Endodermal cell (in vitro differentiated cells): Measurements from ENCODE around the gene COG3. TPM values are rescaled to one million over a fixed set of nuclear protein-coding genes. Genes with fewer than 3 reads are reported as not detected.
A peak's percentile ranks its signal among the peaks of the same experiment; 100 is the strongest.

Experiments
- DNase-seq: peaks from one replicate; pipeline ENCODE4 v3.0.0-alpha.2; 2017
- H3K27ac ChIP-seq: 2 replicates; pipeline ENCODE4 v1.5.1; 2013; ENCODE audit warnings: mild to moderate bottlenecking, low read depth, low read length, moderate library complexity
- H3K27me3 ChIP-seq: 2 replicates; pipeline ENCODE4 v1.6.1; 2013; ENCODE audit warnings: mild to moderate bottlenecking, low read length, moderate library complexity; ENCODE audit not compliant: insufficient read depth, control insufficient read depth, poor library complexity, severe bottlenecking
- H3K36me3 ChIP-seq: 2 replicates; pipeline ENCODE4 v1.7.0; 2013; ENCODE audit warnings: mild to moderate bottlenecking, low read length, moderate library complexity; ENCODE audit not compliant: control insufficient read depth, insufficient read depth
- H3K4me1 ChIP-seq: one replicate; pipeline ENCODE4 v1.7.0; 2013; ENCODE audit warnings: low read length; ENCODE audit not compliant: control insufficient read depth, insufficient read depth
- H3K4me3 ChIP-seq: 2 replicates; pipeline ENCODE4 v1.5.1; 2013; ENCODE audit warnings: mild to moderate bottlenecking, low read length, moderate library complexity
- H3K9ac ChIP-seq: 2 replicates; pipeline ENCODE4 v1.6.1; 2013; ENCODE audit warnings: mild to moderate bottlenecking, low read length, moderate library complexity; ENCODE audit not compliant: poor library complexity, severe bottlenecking; ENCODE audit errors: extremely low read depth
- H3K9me3 ChIP-seq: 2 replicates; pipeline ENCODE4 v1.6.1; 2013; ENCODE audit warnings: mild to moderate bottlenecking, low read length, moderate library complexity; ENCODE audit not compliant: control insufficient read depth
- H3K27ac Mint-ChIP-seq: 2 replicates; pipeline ENCODE4 v1.8.0; 2020; ENCODE audit warnings: mixed read lengths
- H3K27me3 Mint-ChIP-seq: 2 replicates; pipeline ENCODE4 v1.8.0; 2021; ENCODE audit warnings: mild to moderate bottlenecking, mixed read lengths; ENCODE audit not compliant: insufficient read depth
- H3K36me3 Mint-ChIP-seq: 2 replicates; pipeline ENCODE4 v1.8.0; 2020; ENCODE audit warnings: low read depth, mixed read lengths
- H3K4me1 Mint-ChIP-seq: 2 replicates; pipeline ENCODE4 v1.8.0; 2020; ENCODE audit warnings: mixed read lengths
- H3K4me3 Mint-ChIP-seq: 2 replicates; pipeline ENCODE4 v1.8.0; 2020; ENCODE audit warnings: mild to moderate bottlenecking, moderate library complexity, mixed read lengths
- H3K9me3 Mint-ChIP-seq: 2 replicates; pipeline ENCODE4 v1.8.0; 2020; ENCODE audit warnings: mild to moderate bottlenecking, mixed read lengths
- WGBS, 2 experiments: methylation state at CpG; one replicate each; pipeline versions ENCODE4 v1.1.5 to v1.1.7; 2013; ENCODE audit warnings: missing lambda C conversion rate in 2 of 2, mixed read lengths in 1 of 2; ENCODE audit not compliant: insufficient coverage in 1 of 2, insufficient read length in 1 of 2; 5-methylcytosine and 5-hydroxymethylcytosine counted together
- total RNA-seq, 2 donors: library from RNA; stranded (reverse); fragmentation: NEBNext Ultra II Directional in 1 of 2; extraction: Animal tissue kit (Norgen Biotek cat#: 25700) in 1 of 2; gene quantifications; 2 replicates in 1 of 2; 3 replicates in 1 of 2; pipeline ENCODE4 v1.2.1, GENCODE V29; 2021
- TF ChIP-seq, protein P1 (sequence below): fragments of 200-600 bp; sonication (generic); conservative IDR thresholded peaks from 2 replicates; pipeline ENCODE4 v1.5.0; 2021; ENCODE audit warnings: antibody characterized with exemption, mild to moderate bottlenecking

The COG3 gene
- total RNA-seq, 2 donors from 2014 or later: 21.8 to 23.8 TPM

DNA sequence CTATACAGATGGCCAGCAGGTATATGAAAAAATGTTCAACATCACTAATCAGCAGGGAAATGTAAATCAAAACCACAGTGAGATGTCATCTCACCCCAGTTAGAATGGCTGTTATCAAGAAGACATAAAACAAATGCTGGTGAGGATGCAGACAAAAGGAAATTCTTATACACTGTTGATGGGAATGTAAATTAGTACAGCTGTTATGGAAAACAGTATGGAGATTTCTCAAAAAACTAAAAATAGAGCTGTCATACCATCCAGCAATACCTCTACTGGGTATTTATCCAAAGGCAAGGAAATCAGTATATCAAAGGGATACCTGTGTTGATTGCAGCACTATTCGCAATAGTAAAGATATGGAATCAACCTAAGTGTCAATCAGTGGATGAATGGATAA lies 22.9 kb downstream of the COG3 start:
- Histone ChIP-seq H3K9me3 (peaks cover 28% of the 10 kb centered on the region), H3K27ac (no peak overlapping the region), H3K36me3 (peaks cover 76% of the 10 kb centered on the region), H3K4me1 (no peaks in the 10 kb centered on the region), H3K27me3 (no peaks in the 10 kb centered on the region), H3K4me3 (no peak overlapping the region), H3K9ac (no peak overlapping the region)
- H3K27me3 Mint-ChIP-seq: no peaks in the 10 kb centered on the region
- H3K9me3 Mint-ChIP-seq: peaks cover 21% of the 10 kb centered on the region
- 86 to 100% methylated on average over 1 of the region's 1 CpG for WGBS, 2 experiments
- no peaks in the 10 kb centered on the region for H3K4me1 Mint-ChIP-seq
- no peak for DNase-seq
- H3K27ac Mint-ChIP-seq: no peak overlapping the region
- TF ChIP-seq, protein P1, sequence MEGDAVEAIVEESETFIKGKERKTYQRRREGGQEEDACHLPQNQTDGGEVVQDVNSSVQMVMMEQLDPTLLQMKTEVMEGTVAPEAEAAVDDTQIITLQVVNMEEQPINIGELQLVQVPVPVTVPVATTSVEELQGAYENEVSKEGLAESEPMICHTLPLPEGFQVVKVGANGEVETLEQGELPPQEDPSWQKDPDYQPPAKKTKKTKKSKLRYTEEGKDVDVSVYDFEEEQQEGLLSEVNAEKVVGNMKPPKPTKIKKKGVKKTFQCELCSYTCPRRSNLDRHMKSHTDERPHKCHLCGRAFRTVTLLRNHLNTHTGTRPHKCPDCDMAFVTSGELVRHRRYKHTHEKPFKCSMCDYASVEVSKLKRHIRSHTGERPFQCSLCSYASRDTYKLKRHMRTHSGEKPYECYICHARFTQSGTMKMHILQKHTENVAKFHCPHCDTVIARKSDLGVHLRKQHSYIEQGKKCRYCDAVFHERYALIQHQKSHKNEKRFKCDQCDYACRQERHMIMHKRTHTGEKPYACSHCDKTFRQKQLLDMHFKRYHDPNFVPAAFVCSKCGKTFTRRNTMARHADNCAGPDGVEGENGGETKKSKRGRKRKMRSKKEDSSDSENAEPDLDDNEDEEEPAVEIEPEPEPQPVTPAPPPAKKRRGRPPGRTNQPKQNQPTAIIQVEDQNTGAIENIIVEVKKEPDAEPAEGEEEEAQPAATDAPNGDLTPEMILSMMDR: no peak
- H3K36me3 Mint-ChIP-seq: peaks cover 53% of the 10 kb centered on the region
- no peak overlapping the region for H3K4me3 Mint-ChIP-seq

- H3K9ac ChIP-seq: no peak overlapping the region
- peaks cover 75% of the 10 kb centered on the region for H3K36me3 ChIP-seq
- DNase-seq: no peak
- peaks cover 44% of the 10 kb centered on the region for H3K36me3 Mint-ChIP-seq
- H3K27me3 Mint-ChIP-seq: no peaks in the 10 kb centered on the region
- H3K27ac ChIP-seq: no peak overlapping the region
- no peaks in the 10 kb centered on the region for H3K4me1 Mint-ChIP-seq
- peaks cover 8% of the 10 kb centered on the region for H3K9me3 Mint-ChIP-seq
- H3K4me1 ChIP-seq: no peaks in the 10 kb centered on the region
- no peaks in the 10 kb centered on the region for H3K27me3 ChIP-seq
- 94% methylated on average over 1 of the region's 1 CpG; no CpG with 5 or more reads in 1 of the 2 experiments for WGBS, 2 experiments
- no peak overlapping the region for H3K4me3 ChIP-seq
- peaks cover 12% of the 10 kb centered on the region for H3K9me3 ChIP-seq
- H3K27ac Mint-ChIP-seq: no peak overlapping the region
- TF ChIP-seq, protein P1: peak; percentile 71
- no peak overlapping the region for H3K4me3 Mint-ChIP-seq
Measured at GRCh38 chr13:45490068-45490467, 25.3 kb downstream of the COG3 start.

GRCh38 chr13:45492538-45492937 lies 27.8 kb downstream of the COG3 start:
- Mint-ChIP-seq H3K4me3 (no peak overlapping the region), H3K9me3 (no peaks in the 10 kb centered on the region), H3K4me1 (no peaks in the 10 kb centered on the region), H3K27me3 (no peaks in the 10 kb centered on the region), H3K36me3 (peaks cover 44% of the 10 kb centered on the region), H3K27ac (no peak overlapping the region)
- Histone ChIP-seq H3K27ac (no peak overlapping the region), H3K27me3 (no peaks in the 10 kb centered on the region), H3K36me3 (peaks cover 77% of the 10 kb centered on the region), H3K4me3 (no peak overlapping the region), H3K9ac (no peak overlapping the region), H3K9me3 (no peaks in the 10 kb centered on the region), H3K4me1 (no peaks in the 10 kb centered on the region)
- TF ChIP-seq, protein P1: no peak
- DNase-seq: no peak
- WGBS, 2 experiments: no CpG with 5 or more reads among the region's 1 CpG
